Measurements from ENCODE around the gene FST.

Gene FST

DNA sequence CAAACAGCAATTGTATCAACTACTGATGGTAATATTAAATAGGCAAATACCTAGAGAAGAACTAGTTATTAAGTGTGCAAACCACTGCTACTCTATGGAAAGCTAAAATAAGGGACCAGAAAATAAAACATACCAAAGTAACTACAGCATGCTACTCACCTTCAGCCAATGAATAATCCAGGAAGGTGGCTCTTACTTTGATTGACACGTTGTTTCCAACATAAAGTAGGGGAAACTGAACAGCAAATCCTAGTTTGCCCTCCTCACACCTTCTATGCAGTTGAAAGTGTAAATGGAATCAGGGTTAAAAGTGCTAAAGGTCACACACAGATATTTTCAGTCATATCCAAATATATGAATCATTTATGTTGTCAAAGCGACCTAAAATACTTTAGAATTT lies 5.1 kb upstream of the FST start:
- H3K9me3 ChIP-seq (ENCODE audit: control insufficient read depth, low read length), result no peaks in the 10 kb centered on the region
- no peaks in the 10 kb centered on the region for H3K4me1 ChIP-seq (ENCODE audit: control insufficient read depth, insufficient read depth, low read length, poor library complexity, severe bottlenecking)
- no peak overlapping the region for H3K4me3 ChIP-seq (ENCODE audit: extremely low read depth, insufficient read depth, low read length, poor library complexity, severe bottlenecking)
- no peaks in the 10 kb centered on the region for H3K36me3 ChIP-seq (ENCODE audit: control insufficient read depth, insufficient read depth, low read length)
- H3K27ac ChIP-seq (ENCODE audit: low read depth, low read length, severe bottlenecking), result no peak overlapping the region
- 80 to 100% methylated on average over 1 of the region's 2 CpGs for WGBS, 2 experiments (ENCODE audit: insufficient coverage in 2 of 2)

GRCh38 chr5:53476019-53476418 lies 4.4 kb upstream of the FST start:
- H3K4me1 ChIP-seq (ENCODE audit: control insufficient read depth, insufficient read depth, low read length, poor library complexity, severe bottlenecking), result no peaks in the 10 kb centered on the region
- no peaks in the 10 kb centered on the region for H3K36me3 ChIP-seq (ENCODE audit: control insufficient read depth, insufficient read depth, low read length)
- H3K9me3 ChIP-seq (ENCODE audit: control insufficient read depth, low read length), result no peaks in the 10 kb centered on the region
- no peak overlapping the region for H3K4me3 ChIP-seq (ENCODE audit: extremely low read depth, insufficient read depth, low read length, poor library complexity, severe bottlenecking)
- no peak overlapping the region for H3K27ac ChIP-seq (ENCODE audit: low read depth, low read length, severe bottlenecking)
- no CpG with 5 or more reads among the region's 3 CpGs for WGBS, 2 experiments (ENCODE audit: insufficient coverage in 2 of 2)

DNA sequence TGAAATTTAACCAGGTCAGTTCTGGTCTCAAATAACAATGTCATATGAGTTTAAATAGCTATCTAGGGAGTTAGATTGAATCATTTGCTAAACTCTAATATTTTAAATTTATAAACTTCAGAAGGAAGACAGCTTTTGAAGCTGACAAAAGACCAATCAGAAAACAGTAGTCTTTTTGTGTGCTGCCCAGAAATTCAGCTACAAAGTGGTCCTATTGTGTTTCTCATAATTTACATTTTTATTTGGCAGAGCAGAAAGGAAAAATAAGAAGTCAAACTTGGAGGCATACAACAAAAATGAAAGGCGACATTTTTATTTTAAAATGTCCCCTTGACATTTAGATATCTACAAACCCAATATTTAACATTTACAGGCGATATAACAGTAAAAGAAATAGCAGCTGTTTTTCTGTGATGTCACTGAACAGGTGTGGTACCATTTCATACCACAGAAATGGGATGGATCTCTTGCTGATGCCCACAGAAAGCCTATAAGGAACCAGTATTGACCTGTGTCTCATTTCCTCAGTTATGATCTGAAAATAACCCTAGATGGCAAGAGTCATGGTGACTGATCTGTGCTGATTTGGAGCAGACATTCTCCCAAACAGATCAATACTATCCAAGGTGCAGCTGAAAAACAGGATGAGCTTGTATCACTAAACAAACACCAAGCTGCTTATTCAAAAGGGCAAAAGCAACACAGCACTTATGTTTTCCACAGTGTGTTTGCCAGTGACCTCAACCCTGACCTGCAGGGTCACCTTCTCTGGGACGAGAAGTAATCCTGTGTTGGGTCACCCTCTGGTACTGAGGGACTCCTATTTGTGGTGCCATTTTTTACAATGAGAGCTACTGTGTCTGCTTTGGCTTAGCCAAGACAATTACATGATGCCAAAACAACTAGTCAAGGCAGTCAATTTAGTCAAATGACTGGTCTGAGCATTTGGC lies 3.6 kb upstream of the FST start:
- Histone ChIP-seq H3K4me3 (ENCODE audit: extremely low read depth, insufficient read depth, low read length, poor library complexity, severe bottlenecking) (no peak overlapping the region), H3K9me3 (ENCODE audit: control insufficient read depth, low read length) (no peaks in the 10 kb centered on the region), H3K36me3 (ENCODE audit: control insufficient read depth, insufficient read depth, low read length) (no peaks in the 10 kb centered on the region), H3K27ac (ENCODE audit: low read depth, low read length, severe bottlenecking) (no peak overlapping the region), H3K4me1 (ENCODE audit: control insufficient read depth, insufficient read depth, low read length, poor library complexity, severe bottlenecking) (no peaks in the 10 kb centered on the region)
- 60 to 100% methylated on average over 1 of the region's 3 CpGs for WGBS, 2 experiments (ENCODE audit: insufficient coverage in 2 of 2)

- Histone ChIP-seq H3K9me3 (ENCODE audit: control insufficient read depth, low read length) (no peaks in the 10 kb centered on the region), H3K27ac (ENCODE audit: low read depth, low read length, severe bottlenecking) (peak overlapping the region; percentile 5), H3K4me1 (ENCODE audit: control insufficient read depth, insufficient read depth, low read length, poor library complexity, severe bottlenecking) (no peaks in the 10 kb centered on the region), H3K36me3 (ENCODE audit: control insufficient read depth, insufficient read depth, low read length) (peaks cover 4% of the 10 kb centered on the region), H3K4me3 (ENCODE audit: extremely low read depth, insufficient read depth, low read length, poor library complexity, severe bottlenecking) (peak overlapping the region; percentile 68)
- WGBS, 2 experiments (ENCODE audit: insufficient coverage in 2 of 2), result 0% methylated on average over 8 to 13 of the region's 26 CpGs
Measured at GRCh38 chr5:53478411-53479044, 1.9 kb upstream of the FST start.

DNA sequence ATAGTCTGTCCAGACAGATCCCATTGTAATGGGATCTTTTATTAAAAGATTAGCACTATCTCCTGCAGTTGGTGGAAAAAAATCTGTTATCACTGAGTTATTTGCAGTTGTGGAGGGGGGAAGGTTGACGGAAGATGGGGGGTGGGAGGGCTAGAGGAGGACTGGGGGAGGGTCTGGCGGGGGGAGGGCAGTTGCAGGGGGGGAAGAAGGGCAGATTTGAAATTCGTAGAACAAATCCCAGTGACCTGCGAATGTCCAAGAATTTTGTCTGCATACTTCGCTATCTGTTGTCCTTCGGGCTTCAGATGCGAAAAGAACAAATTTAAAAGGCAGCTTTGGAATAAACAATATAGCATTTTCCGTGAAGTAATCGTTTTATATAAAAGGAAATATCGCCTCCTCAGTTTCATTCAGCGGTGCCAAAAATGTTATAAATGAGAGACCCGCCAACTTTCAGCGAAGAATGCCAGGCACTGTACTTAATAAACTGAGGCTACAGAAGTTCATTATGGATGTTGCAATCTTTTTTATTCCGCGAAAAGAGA lies 1.3 kb upstream of the FST start:
- Histone ChIP-seq H3K4me1 (ENCODE audit: control insufficient read depth, insufficient read depth, low read length, poor library complexity, severe bottlenecking) (no peaks in the 10 kb centered on the region), H3K4me3 (ENCODE audit: extremely low read depth, insufficient read depth, low read length, poor library complexity, severe bottlenecking) (peak overlapping the region; percentile 68), H3K36me3 (ENCODE audit: control insufficient read depth, insufficient read depth, low read length) (peaks cover 10% of the 10 kb centered on the region), H3K9me3 (ENCODE audit: control insufficient read depth, low read length) (no peaks in the 10 kb centered on the region), H3K27ac (ENCODE audit: low read depth, low read length, severe bottlenecking) (peak overlapping the region; percentile 0)
- 2% methylated on average over 11 of the region's 15 CpGs for WGBS, 2 experiments (ENCODE audit: insufficient coverage in 2 of 2)

DNA sequence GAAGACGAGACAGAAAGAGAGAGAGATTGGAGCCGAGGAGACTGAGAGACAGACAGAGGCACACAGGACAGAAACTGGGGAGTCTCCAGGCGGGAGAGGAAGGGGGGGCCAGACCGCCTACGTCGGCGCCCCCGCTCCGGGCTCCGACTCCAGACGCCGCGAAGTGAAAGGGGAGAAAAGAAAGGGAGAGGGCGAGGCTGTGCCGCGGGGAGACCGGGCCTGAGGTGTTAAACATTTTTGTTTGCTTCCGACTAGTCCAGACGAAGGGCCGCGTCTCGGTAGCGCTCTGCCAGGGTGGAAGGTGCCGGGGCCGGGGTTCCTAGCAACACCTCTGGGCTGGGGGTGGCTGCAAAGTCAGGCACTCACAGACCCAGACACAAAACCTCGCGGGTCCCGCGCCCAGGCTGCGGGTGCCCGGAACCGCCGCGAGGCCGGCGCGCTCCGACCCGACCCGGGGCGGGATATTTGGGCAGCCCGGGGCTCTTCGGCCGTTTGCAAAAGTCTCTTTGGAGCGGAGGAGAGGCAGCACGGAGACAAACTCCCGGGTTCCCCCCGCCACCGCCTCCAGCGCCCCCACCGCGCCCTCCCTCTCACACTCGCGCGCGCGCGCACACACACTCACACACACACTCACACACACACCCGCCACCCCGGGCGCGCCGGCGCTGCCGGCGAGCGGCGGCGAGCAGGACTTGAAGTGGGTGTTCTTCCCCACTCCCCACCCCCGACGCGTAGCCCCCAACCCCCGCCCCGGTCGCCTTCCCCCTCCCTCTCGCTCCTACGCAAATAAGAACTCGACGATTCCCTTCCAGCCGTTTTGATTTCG lies 626 bp upstream of the FST start:
- peak overlapping the region; percentile 68 for H3K4me3 ChIP-seq (ENCODE audit: extremely low read depth, insufficient read depth, low read length, poor library complexity, severe bottlenecking)
- peak overlapping the region; percentile 36 for H3K27ac ChIP-seq (ENCODE audit: low read depth, low read length, severe bottlenecking)
- WGBS, 2 experiments (ENCODE audit: insufficient coverage in 2 of 2), result 1% methylated on average over 23 to 37 of the region's 81 CpGs
- H3K9me3 ChIP-seq (ENCODE audit: control insufficient read depth, low read length), result no peaks in the 10 kb centered on the region
- no peaks in the 10 kb centered on the region for H3K4me1 ChIP-seq (ENCODE audit: control insufficient read depth, insufficient read depth, low read length, poor library complexity, severe bottlenecking)
- H3K36me3 ChIP-seq (ENCODE audit: control insufficient read depth, insufficient read depth, low read length), result peaks cover 16% of the 10 kb centered on the region

DNA sequence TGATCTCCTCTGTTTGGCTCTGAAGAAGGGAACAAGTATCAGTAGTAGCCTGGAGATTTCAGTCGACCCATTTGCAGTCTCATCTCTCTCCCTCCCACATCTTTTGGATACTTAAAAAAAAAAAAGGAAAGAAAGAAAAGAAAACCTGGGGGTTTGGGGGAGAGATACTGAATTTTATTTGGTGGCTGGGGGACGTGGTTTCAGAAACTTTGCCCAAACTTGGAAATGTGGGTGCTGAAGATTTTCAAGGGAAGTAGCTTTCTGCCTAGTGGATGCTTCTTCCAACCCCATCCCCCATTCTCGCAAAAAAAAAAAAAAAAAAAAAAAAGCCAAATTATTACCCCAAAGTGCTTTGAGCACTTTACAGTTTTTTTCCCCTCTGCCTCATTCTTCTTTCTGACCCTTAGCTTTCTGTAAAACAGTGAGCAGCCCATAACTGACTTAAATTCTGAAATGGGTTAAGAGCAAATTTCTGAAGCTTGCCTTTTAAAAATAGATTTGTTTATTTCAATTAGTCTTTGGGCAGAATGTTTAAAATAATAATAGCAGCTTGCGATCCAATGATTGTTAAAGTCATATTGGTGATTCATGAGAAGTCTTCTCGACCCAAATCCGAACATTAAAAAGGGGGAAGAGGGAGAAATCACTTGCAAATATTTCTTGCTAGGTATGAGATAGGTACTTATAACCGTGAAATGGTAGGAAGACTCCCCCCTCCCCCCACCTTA lies 894 bp downstream of the FST start:
- Histone ChIP-seq H3K27ac (ENCODE audit: low read depth, low read length, severe bottlenecking) (peak overlapping the region; percentile 45), H3K36me3 (ENCODE audit: control insufficient read depth, insufficient read depth, low read length) (peaks cover 28% of the 10 kb centered on the region), H3K9me3 (ENCODE audit: control insufficient read depth, low read length) (no peaks in the 10 kb centered on the region), H3K4me1 (ENCODE audit: control insufficient read depth, insufficient read depth, low read length, poor library complexity, severe bottlenecking) (peaks cover 4% of the 10 kb centered on the region), H3K4me3 (ENCODE audit: extremely low read depth, insufficient read depth, low read length, poor library complexity, severe bottlenecking) (peak overlapping the region; percentile 68)
- WGBS, 2 experiments (ENCODE audit: insufficient coverage in 2 of 2), result 0% methylated on average over 2 of the region's 7 CpGs

- Histone ChIP-seq H3K4me1 (ENCODE audit: control insufficient read depth, insufficient read depth, low read length, poor library complexity, severe bottlenecking) (peaks cover 8% of the 10 kb centered on the region), H3K36me3 (ENCODE audit: control insufficient read depth, insufficient read depth, low read length) (peaks cover 28% of the 10 kb centered on the region), H3K4me3 (ENCODE audit: extremely low read depth, insufficient read depth, low read length, poor library complexity, severe bottlenecking) (peak overlapping the region; percentile 68), H3K9me3 (ENCODE audit: control insufficient read depth, low read length) (no peaks in the 10 kb centered on the region), H3K27ac (ENCODE audit: low read depth, low read length, severe bottlenecking) (no peak overlapping the region)
- WGBS, 2 experiments (ENCODE audit: insufficient coverage in 2 of 2), result 1% methylated on average over 22 to 29 of the region's 36 CpGs
Measured at GRCh38 chr5:53481887-53482716, 1.7 kb downstream of the FST start.

- Histone ChIP-seq H3K36me3 (ENCODE audit: control insufficient read depth, insufficient read depth, low read length) (peaks cover 31% of the 10 kb centered on the region), H3K27ac (ENCODE audit: low read depth, low read length, severe bottlenecking) (peak overlapping the region; percentile 41), H3K4me3 (ENCODE audit: extremely low read depth, insufficient read depth, low read length, poor library complexity, severe bottlenecking) (peak overlapping the region; percentile 68), H3K9me3 (ENCODE audit: control insufficient read depth, low read length) (no peaks in the 10 kb centered on the region), H3K4me1 (ENCODE audit: control insufficient read depth, insufficient read depth, low read length, poor library complexity, severe bottlenecking) (peaks cover 13% of the 10 kb centered on the region)
- 30 to 39% methylated on average over 23 to 33 of the region's 35 CpGs for WGBS, 2 experiments (ENCODE audit: insufficient coverage in 2 of 2)
Measured at GRCh38 chr5:53482717-53483638, 2.5 kb downstream of the FST start.

Data from mesodermal cell (in vitro differentiated cells).